ENCODE measurements around the gene GALNTL6. TPM values are rescaled to one million over a fixed set of nuclear protein-coding genes. Genes with fewer than 3 reads are reported as not detected.

GALNTL6 gene
- total RNA-seq, 1 donor from 2014 or later = 0.10 TPM

- H3K36me3 Mint-ChIP-seq (ENCODE audit: low read depth, unreplicated experiment) = no peaks in the 10 kb centered on the region
- H3K9me3 Mint-ChIP-seq (ENCODE audit: unreplicated experiment) = no peaks in the 10 kb centered on the region
- peaks cover 25% of the 10 kb centered on the region for H3K4me1 Mint-ChIP-seq (ENCODE audit: unreplicated experiment)
- H3K27ac Mint-ChIP-seq (ENCODE audit: unreplicated experiment) = no peak overlapping the region
- no peak for DNase-seq (ENCODE audit: low spot score)
- no peaks in the 10 kb centered on the region for H3K27me3 Mint-ChIP-seq (ENCODE audit: unreplicated experiment)
- TF ChIP-seq CTCF (IDR thresholded peaks at IDR 0.05; ENCODE audit: unreplicated experiment) = no peak
- no peak overlapping the region for H3K4me3 Mint-ChIP-seq (ENCODE audit: unreplicated experiment)
These were observed 1129.6 kb downstream of the GALNTL6 start for GRCh38 chr4:172942840-172943239.

- no peak for TF ChIP-seq CTCF (IDR thresholded peaks at IDR 0.05; ENCODE audit: unreplicated experiment)
- Mint-ChIP-seq H3K4me3 (ENCODE audit: unreplicated experiment) (no peak overlapping the region), H3K4me1 (ENCODE audit: unreplicated experiment) (peaks cover 24% of the 10 kb centered on the region), H3K36me3 (ENCODE audit: low read depth, unreplicated experiment) (no peaks in the 10 kb centered on the region), H3K9me3 (ENCODE audit: unreplicated experiment) (no peaks in the 10 kb centered on the region), H3K27me3 (ENCODE audit: unreplicated experiment) (peaks cover 3% of the 10 kb centered on the region), H3K27ac (ENCODE audit: unreplicated experiment) (peak overlapping the region; percentile 19)
- no peak for DNase-seq (ENCODE audit: low spot score)
These were observed 1132.4 kb downstream of the GALNTL6 start for GRCh38 chr4:172945611-172946010.

- DNase-seq (ENCODE audit: low spot score) = no peak
- Mint-ChIP-seq H3K4me1 (ENCODE audit: unreplicated experiment) (peaks cover 24% of the 10 kb centered on the region), H3K4me3 (ENCODE audit: unreplicated experiment) (no peak overlapping the region), H3K9me3 (ENCODE audit: unreplicated experiment) (no peaks in the 10 kb centered on the region), H3K36me3 (ENCODE audit: low read depth, unreplicated experiment) (no peaks in the 10 kb centered on the region), H3K27me3 (ENCODE audit: unreplicated experiment) (peaks cover 5% of the 10 kb centered on the region), H3K27ac (ENCODE audit: unreplicated experiment) (peak overlapping the region; percentile 4)
- TF ChIP-seq CTCF (IDR thresholded peaks at IDR 0.05; ENCODE audit: unreplicated experiment) = no peak
These were observed 1133.3 kb downstream of the GALNTL6 start for GRCh38 chr4:172946503-172946902.

- TF ChIP-seq CTCF (IDR thresholded peaks at IDR 0.05; ENCODE audit: unreplicated experiment) = no peak
- Mint-ChIP-seq H3K4me3 (ENCODE audit: unreplicated experiment) (no peak overlapping the region), H3K4me1 (ENCODE audit: unreplicated experiment) (peaks cover 24% of the 10 kb centered on the region), H3K27ac (ENCODE audit: unreplicated experiment) (no peak overlapping the region), H3K27me3 (ENCODE audit: unreplicated experiment) (peaks cover 5% of the 10 kb centered on the region), H3K9me3 (ENCODE audit: unreplicated experiment) (no peaks in the 10 kb centered on the region), H3K36me3 (ENCODE audit: low read depth, unreplicated experiment) (no peaks in the 10 kb centered on the region)
- DNase-seq (ENCODE audit: low spot score) = no peak
These were observed 1134.4 kb downstream of the GALNTL6 start for GRCh38 chr4:172947594-172947993.

GRCh38 chr4:172950990-172951389 is 1137.8 kb downstream of the GALNTL6 start:
- no peaks in the 10 kb centered on the region for H3K9me3 Mint-ChIP-seq (ENCODE audit: unreplicated experiment)
- peaks cover 16% of the 10 kb centered on the region for H3K4me1 Mint-ChIP-seq (ENCODE audit: unreplicated experiment)
- no peak overlapping the region for H3K4me3 Mint-ChIP-seq (ENCODE audit: unreplicated experiment)
- H3K36me3 Mint-ChIP-seq (ENCODE audit: low read depth, unreplicated experiment) = no peaks in the 10 kb centered on the region
- no peak for DNase-seq (ENCODE audit: low spot score)
- no peak overlapping the region for H3K27ac Mint-ChIP-seq (ENCODE audit: unreplicated experiment)
- H3K27me3 Mint-ChIP-seq (ENCODE audit: unreplicated experiment) = peaks cover 5% of the 10 kb centered on the region
- no peak for TF ChIP-seq CTCF (IDR thresholded peaks at IDR 0.05; ENCODE audit: unreplicated experiment)
